HEK293T (cell line): ENCODE data around the gene CBFA2T2.

Experiments
- CTBP1 ChIP-seq: fragments of 450-650 bp; IDR thresholded peaks from 2 replicates; pipeline ENCODE4 v1.6.1; 2016; ENCODE audit warnings: borderline replicate concordance
- ELF4 ChIP-seq: fragments of 450-650 bp; IDR thresholded peaks from 2 replicates; pipeline ENCODE4 v1.6.1; 2017; ENCODE audit warnings: antibody characterized with exemption
- FOXK2 ChIP-seq: fragments of 450-650 bp; IDR thresholded peaks from 2 replicates; pipeline ENCODE4 v1.6.1; 2016; ENCODE audit warnings: mild to moderate bottlenecking
- FOXM1 ChIP-seq: fragments of 450-650 bp; IDR thresholded peaks from 2 replicates; pipeline ENCODE4 v1.6.1; 2017; ENCODE audit warnings: mild to moderate bottlenecking, borderline replicate concordance
- SP1 ChIP-seq: fragments of 450-650 bp; IDR thresholded peaks from 2 replicates; pipeline ENCODE4 v1.6.1; 2017
- SUZ12 ChIP-seq: fragments of 450-650 bp; IDR thresholded peaks from 2 replicates; pipeline ENCODE4 v1.6.1; 2016; ENCODE audit warnings: mild to moderate bottlenecking
- TARDBP ChIP-seq: fragments of 450-650 bp; IDR thresholded peaks from 2 replicates; pipeline ENCODE4 v1.6.1; 2016
- ZNF384 ChIP-seq: fragments of 450-650 bp; IDR thresholded peaks from 2 replicates; pipeline ENCODE4 v1.6.1; 2016

DNA sequence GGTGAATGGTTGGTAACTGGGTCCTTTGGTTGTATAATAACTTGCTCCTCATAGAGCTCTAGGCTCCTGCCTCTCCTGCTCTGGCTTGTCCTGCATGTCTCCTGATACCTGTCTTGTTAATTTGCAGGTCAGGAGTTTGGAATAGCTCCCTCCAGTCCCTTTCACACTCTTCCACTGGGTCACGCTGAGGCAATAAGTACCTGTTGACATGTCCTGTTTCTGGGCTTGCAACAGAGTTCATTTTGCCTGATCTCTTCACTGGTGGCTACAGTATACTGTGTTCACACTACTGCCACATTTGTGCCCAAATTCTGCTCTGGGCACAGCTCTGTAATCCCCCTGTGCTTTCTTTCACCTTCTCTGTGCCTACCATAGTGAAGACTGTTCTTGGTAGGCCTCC is 146.9 kb downstream of the CBFA2T2 start:
- TF ChIP-seq TARDBP (no peak), FOXK2 (no peak), CTBP1 (no peak), SP1 (no peak), ZNF384 (no peak), FOXM1 (no peak), ELF4 (no peak), SUZ12 (no peak)
